H1 (cell line): ENCODE results near the gene TEX101.
"Not testable (repeated sequence)": the region's sequence is repeated elsewhere in the genome, so short reads cannot be mapped to it uniquely, and the experiment has no call there.

Experiments
- ATF3 ChIP-seq: IDR thresholded peaks from 2 replicates; pipeline ENCODE4 v1.6.1; 2011; ENCODE audit warnings: low read depth, mild to moderate bottlenecking, low read length; ENCODE audit not compliant: insufficient read depth
- CHD1 ChIP-seq: IDR thresholded peaks from 2 replicates; pipeline ENCODE4 v1.6.1; 2012; ENCODE audit warnings: low read depth, low read length, improper control_type of control experiment
- CTCF ChIP-seq, 3 experiments: IDR thresholded peaks; 1 replicate in 2 of 3; 2 replicates in 1 of 3; pipeline versions ENCODE4 v1.5.1 to v1.6.1; 2011; ENCODE audit warnings: low read length in 3 of 3, mild to moderate bottlenecking in 3 of 3, inconsistent platforms in 2 of 3, low read depth in 1 of 3, moderate library complexity in 1 of 3; ENCODE audit not compliant: insufficient read depth in 1 of 3; ENCODE audit errors: control extremely low read depth in 1 of 3
- EP300 ChIP-seq, 2 experiments: IDR thresholded peaks; 1 replicate in 1 of 2; 2 replicates in 1 of 2; pipeline ENCODE4 v1.6.1; 2011 to 2012; ENCODE audit warnings: low read depth in 2 of 2, low read length in 2 of 2, mild to moderate bottlenecking in 2 of 2, borderline replicate concordance in 1 of 2, inconsistent platforms in 1 of 2, moderate library complexity in 1 of 2
- EZH2 ChIP-seq: fragments of 200-600 bp; sonication (generic); IDR thresholded peaks from 2 replicates; pipeline ENCODE4 v1.7.1; 2012; ENCODE audit warnings: low read depth, mild to moderate bottlenecking, moderate library complexity, low read length, inconsistent platforms; ENCODE audit not compliant: severe bottlenecking
- JUND ChIP-seq: IDR thresholded peaks from 2 replicates; pipeline ENCODE4 v1.6.1; 2011; ENCODE audit warnings: mild to moderate bottlenecking, improper control_type of control experiment, low read length
- MAX ChIP-seq: IDR thresholded peaks from 2 replicates; pipeline ENCODE4 v1.6.1; 2012; ENCODE audit warnings: inconsistent platforms
- POLR2A ChIP-seq, 2 experiments: IDR thresholded peaks; 1 replicate in 1 of 2; 2 replicates in 1 of 2; pipeline ENCODE4 v1.6.1; 2011; ENCODE audit warnings: low read depth in 2 of 2, low read length in 2 of 2, mild to moderate bottlenecking in 2 of 2; ENCODE audit errors: control extremely low read depth in 1 of 2
- POLR2AphosphoS5 ChIP-seq: IDR thresholded peaks from 2 replicates; pipeline ENCODE4 v1.6.1; 2011; ENCODE audit warnings: low read depth, low read length
- RFX5 ChIP-seq: IDR thresholded peaks from 2 replicates; pipeline ENCODE4 v1.6.1; 2011; ENCODE audit warnings: low read depth, low read length, improper control_type of control experiment, borderline replicate concordance
- SP1 ChIP-seq: IDR thresholded peaks from 2 replicates; pipeline ENCODE4 v1.6.1; 2011; ENCODE audit warnings: low read depth, low read length
- TAF1 ChIP-seq: IDR thresholded peaks from 2 replicates; pipeline ENCODE4 v1.6.1; 2011; ENCODE audit warnings: mild to moderate bottlenecking, low read depth, low read length
- ZNF274 ChIP-seq: IDR thresholded peaks from 2 replicates; pipeline ENCODE4 v1.7.0; 2012; ENCODE audit warnings: low read length, borderline replicate concordance; ENCODE audit errors: extremely low read depth

- TF ChIP-seq EP300 (IDR thresholded peaks at IDR 0.05; ENCODE audit: borderline replicate concordance in 1 of 2, low read depth in 2 of 2, low read length in 2 of 2); POLR2AphosphoS5; CTCF (IDR thresholded peaks at IDR 0.05; ENCODE audit: control extremely low read depth in 1 of 3, insufficient read depth in 1 of 3, low read depth in 1 of 3, low read length in 3 of 3); SP1; RFX5; MAX; TAF1; POLR2A (IDR thresholded peaks at IDR 0.05; ENCODE audit: control extremely low read depth in 1 of 2, low read depth in 2 of 2, low read length in 2 of 2); ATF3; EZH2; JUND; ZNF274; CHD1: not testable (repeated sequence)
These were observed 22.6 kb downstream of the TEX101 start for GRCh38 chr19:43437284-43437683.
